IPS DF 6.9 (cell line): Measurements from ENCODE around the gene CREB3L1.
"Not testable (repeated sequence)": the region's sequence is repeated elsewhere in the genome, so short reads cannot be mapped to it uniquely, and the experiment has no call there.

ENCODE experiments used
- DNase-seq: peaks from one replicate; pipeline ENCODE4 v3.0.0-alpha.2; 2013; ENCODE audit warnings: low read depth, low spot score
- H3K27ac ChIP-seq: one replicate; pipeline ENCODE4 v1.5.1; 2013; ENCODE audit warnings: low read length, control low read depth
- H3K27me3 ChIP-seq: 2 replicates; pipeline ENCODE4 v1.6.1; 2013; ENCODE audit warnings: mild to moderate bottlenecking, low read length; ENCODE audit not compliant: control insufficient read depth, insufficient read depth
- H3K36me3 ChIP-seq: 2 replicates; pipeline ENCODE4 v1.6.1; 2013; ENCODE audit warnings: low read length; ENCODE audit not compliant: control insufficient read depth, insufficient read depth
- H3K4me1 ChIP-seq: 2 replicates; pipeline ENCODE4 v1.6.1; 2013; ENCODE audit warnings: low read length; ENCODE audit not compliant: control insufficient read depth, insufficient read depth
- H3K4me3 ChIP-seq: 2 replicates; pipeline ENCODE4 v1.5.1; 2013; ENCODE audit warnings: mild to moderate bottlenecking, low read length
- H3K9me3 ChIP-seq: 2 replicates; pipeline ENCODE4 v1.6.1; 2013; ENCODE audit warnings: low read length, inconsistent platforms; ENCODE audit not compliant: control insufficient read depth, insufficient read depth
- WGBS: extraction: QIAGEN DNeasy Blood & Tissue Kit; methylation state at CpG from one replicate; pipeline ENCODE4 v1.1.7; 2013; ENCODE audit warnings: mixed read lengths, missing lambda C conversion rate; ENCODE audit not compliant: insufficient read length, insufficient coverage; 5-methylcytosine and 5-hydroxymethylcytosine counted together

Gene CREB3L1

DNA sequence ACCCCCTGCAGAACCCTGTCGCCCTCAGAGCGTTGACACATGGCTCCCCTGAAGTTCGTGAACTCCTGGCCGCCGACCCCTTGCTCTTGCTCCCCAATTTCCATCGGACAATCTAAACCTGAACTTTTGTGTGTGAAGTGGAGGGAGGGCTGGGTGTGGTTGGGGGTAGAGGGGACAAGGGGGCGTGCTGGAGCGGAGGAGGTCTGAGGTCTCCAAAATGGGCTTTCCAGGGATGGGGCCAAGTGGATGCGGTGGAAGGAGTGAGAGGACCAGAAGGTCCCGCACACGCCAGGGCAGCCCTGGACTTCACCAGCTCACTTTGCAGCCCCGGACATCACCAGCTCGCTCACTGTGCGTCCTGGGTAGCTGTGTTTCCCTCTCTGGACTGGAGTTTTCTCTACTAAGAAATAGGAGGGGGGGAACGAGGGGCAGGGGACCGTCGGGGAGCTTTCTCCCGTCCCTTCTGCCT lies 18.6 kb downstream of the CREB3L1 start:
- no CpG with 5 or more reads among the region's 18 CpGs for WGBS
- no peak overlapping the region for H3K27ac ChIP-seq
- DNase-seq: no peak
- peaks cover 16% of the 10 kb centered on the region for H3K4me1 ChIP-seq
- no peaks in the 10 kb centered on the region for H3K27me3 ChIP-seq
- no peaks in the 10 kb centered on the region for H3K9me3 ChIP-seq
- peak overlapping the region; percentile 25; the same call in 1 of the 2 replicates for H3K4me3 ChIP-seq
- no peaks in the 10 kb centered on the region for H3K36me3 ChIP-seq

DNA sequence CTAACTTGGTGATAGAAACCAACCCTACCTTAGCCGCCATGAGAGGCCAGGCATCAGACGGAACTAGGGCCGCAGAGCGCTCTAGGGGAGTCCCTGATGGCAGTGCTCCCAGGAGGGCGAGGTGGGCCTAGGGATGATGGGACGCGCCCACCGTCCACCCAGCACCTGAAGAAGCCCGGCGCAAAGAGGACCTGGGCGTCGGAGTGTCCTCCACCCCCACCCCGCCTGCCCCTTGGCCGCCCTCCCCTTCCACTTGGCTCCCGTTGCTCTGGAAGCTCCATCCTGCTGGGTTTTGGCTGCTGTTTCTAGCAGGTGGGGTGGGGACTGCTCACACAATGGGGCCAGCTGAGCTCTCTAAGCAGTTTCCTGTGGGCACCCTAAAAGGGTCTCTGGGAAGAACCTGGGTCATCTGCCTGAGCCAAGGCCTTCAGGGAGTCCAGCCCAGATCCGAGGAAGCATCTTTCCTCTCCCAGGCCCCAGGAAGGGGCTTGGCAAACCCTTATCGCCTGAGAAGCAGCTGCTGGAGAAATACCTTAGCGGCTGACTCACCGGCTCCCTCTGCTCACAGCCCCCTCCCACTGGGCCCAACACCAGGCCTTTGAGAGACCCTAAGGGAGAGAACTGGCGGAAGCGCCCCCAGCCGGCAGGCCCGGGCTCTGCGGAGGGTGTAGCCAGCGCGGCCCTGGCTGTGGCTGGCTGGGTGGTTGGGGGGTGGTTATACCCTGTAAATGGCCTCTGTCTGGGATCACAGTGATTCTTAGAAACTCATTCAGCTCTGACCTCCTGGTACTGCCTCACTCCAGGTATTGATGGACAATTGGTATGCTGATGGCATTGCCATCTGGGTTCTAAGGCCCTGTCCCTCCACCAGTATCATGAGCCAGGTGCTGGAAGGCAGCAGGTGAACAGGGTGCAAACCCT lies 19.3 kb downstream of the CREB3L1 start:
- Histone ChIP-seq H3K4me1 (peaks cover 10% of the 10 kb centered on the region), H3K4me3 (no peak overlapping the region)
- DNase-seq: peak; percentile 90

GRCh38 chr11:46298699-46299433 lies 21.4 kb downstream of the CREB3L1 start:
- H3K27me3 ChIP-seq: no peaks in the 10 kb centered on the region
- no peaks in the 10 kb centered on the region for H3K36me3 ChIP-seq
- DNase-seq: no peak
- H3K4me1 ChIP-seq: peaks cover 10% of the 10 kb centered on the region
- no CpG with 5 or more reads among the region's 8 CpGs for WGBS
- no peak overlapping the region for H3K4me3 ChIP-seq
- H3K27ac ChIP-seq: no peak overlapping the region
- no peaks in the 10 kb centered on the region for H3K9me3 ChIP-seq

More for the DNA sequence above, 19.3 kb downstream of the CREB3L1 start:
- Histone ChIP-seq H3K27ac (no peak overlapping the region), H3K9me3 (no peaks in the 10 kb centered on the region), H3K27me3 (no peaks in the 10 kb centered on the region), H3K36me3 (no peaks in the 10 kb centered on the region)
- WGBS: no CpG with 5 or more reads among the region's 26 CpGs

GRCh38 chr11:46299451-46299961 lies 22.0 kb downstream of the CREB3L1 start:
- Histone ChIP-seq H3K36me3 (no peaks in the 10 kb centered on the region), H3K27ac (no peak overlapping the region), H3K27me3 (no peaks in the 10 kb centered on the region), H3K9me3 (no peaks in the 10 kb centered on the region), H3K4me1 (peaks cover 10% of the 10 kb centered on the region), H3K4me3 (no peak overlapping the region)
- WGBS: no CpG with 5 or more reads among the region's 5 CpGs
- no peak for DNase-seq

DNA sequence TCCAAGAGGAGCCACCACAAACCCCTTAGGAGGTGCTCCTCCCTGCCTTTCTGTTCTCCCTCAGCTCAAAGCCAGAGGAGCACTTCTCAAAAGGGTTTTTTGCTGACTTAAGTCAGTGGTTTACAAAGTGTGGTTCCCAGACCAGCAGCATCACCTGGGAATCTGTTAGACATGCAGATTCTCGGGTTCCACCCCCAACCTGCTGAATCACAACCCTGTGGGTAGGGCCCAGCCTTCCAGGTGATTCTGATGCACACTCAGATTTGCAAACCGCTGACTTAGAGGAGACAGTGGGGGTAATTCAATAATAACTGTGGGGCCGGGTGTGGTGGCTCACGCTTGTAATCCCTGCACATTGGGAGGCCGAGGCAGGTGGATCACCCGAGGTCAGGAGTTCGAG lies 22.8 kb downstream of the CREB3L1 start:
- no peak overlapping the region for H3K27ac ChIP-seq
- no peaks in the 10 kb centered on the region for H3K27me3 ChIP-seq
- H3K9me3 ChIP-seq: no peaks in the 10 kb centered on the region
- H3K36me3 ChIP-seq: no peaks in the 10 kb centered on the region
- DNase-seq: no peak
- whole genome bisulfite sequencing: no CpG with 5 or more reads among the region's 7 CpGs
- H3K4me3 ChIP-seq: no peak overlapping the region
- peaks cover 10% of the 10 kb centered on the region for H3K4me1 ChIP-seq

- Histone ChIP-seq H3K4me1 (peaks cover under 1% of the 10 kb centered on the region; the same call in 1 of the 2 replicates), H3K36me3 (no peaks in the 10 kb centered on the region), H3K27me3 (no peaks in the 10 kb centered on the region), H3K27ac (no peak overlapping the region), H3K4me3 (no peak overlapping the region), H3K9me3 (no peaks in the 10 kb centered on the region)
- no peak for DNase-seq
- no CpG with 5 or more reads among the region's 7 CpGs for whole genome bisulfite sequencing
These were observed 25.4 kb downstream of the CREB3L1 start for GRCh38 chr11:46302866-46303265.

- not testable (repeated sequence) for H3K27me3 ChIP-seq, DNase-seq, H3K9me3 ChIP-seq, H3K27ac ChIP-seq, H3K4me3 ChIP-seq, H3K4me1 ChIP-seq, H3K36me3 ChIP-seq
- no CpG with 5 or more reads among the region's 12 CpGs for WGBS
These were observed 26.6 kb downstream of the CREB3L1 start for GRCh38 chr11:46304036-46304435.

GRCh38 chr11:46304605-46305179 lies 27.2 kb downstream of the CREB3L1 start:
- no peaks in the 10 kb centered on the region for H3K9me3 ChIP-seq
- no peaks in the 10 kb centered on the region for H3K27me3 ChIP-seq
- peaks cover 1% of the 10 kb centered on the region; the same call in 1 of the 2 replicates for H3K4me1 ChIP-seq
- H3K4me3 ChIP-seq: no peak overlapping the region
- WGBS: no CpG with 5 or more reads among the region's 10 CpGs
- DNase-seq: no peak
- no peaks in the 10 kb centered on the region for H3K36me3 ChIP-seq
- H3K27ac ChIP-seq: no peak overlapping the region

DNA sequence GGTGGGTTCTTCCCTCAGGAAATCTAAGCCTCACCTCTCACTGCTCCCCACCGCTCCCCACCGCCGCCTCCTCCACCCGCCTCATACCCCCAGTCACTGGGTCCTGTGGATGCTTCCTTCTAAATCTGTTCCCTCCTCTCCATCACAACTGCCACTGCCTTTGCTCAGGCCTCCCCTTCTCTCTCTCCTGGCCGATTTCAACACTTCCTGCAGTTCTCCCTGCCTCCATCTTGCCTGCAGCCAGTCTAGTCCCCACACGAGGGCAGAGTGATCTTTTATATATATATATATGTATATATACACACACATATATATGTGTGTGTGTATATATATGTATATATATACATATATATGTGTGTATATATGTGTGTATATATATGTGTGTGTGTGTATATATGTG lies 27.8 kb downstream of the CREB3L1 start:
- no peak for DNase-seq
- no peaks in the 10 kb centered on the region for H3K27me3 ChIP-seq
- H3K9me3 ChIP-seq: no peaks in the 10 kb centered on the region
- H3K4me3 ChIP-seq: no peak overlapping the region
- H3K27ac ChIP-seq: no peak overlapping the region
- no peaks in the 10 kb centered on the region for H3K36me3 ChIP-seq
- WGBS: no CpG with 5 or more reads among the region's 6 CpGs
- H3K4me1 ChIP-seq: peaks cover 1% of the 10 kb centered on the region; the same call in 1 of the 2 replicates

DNA sequence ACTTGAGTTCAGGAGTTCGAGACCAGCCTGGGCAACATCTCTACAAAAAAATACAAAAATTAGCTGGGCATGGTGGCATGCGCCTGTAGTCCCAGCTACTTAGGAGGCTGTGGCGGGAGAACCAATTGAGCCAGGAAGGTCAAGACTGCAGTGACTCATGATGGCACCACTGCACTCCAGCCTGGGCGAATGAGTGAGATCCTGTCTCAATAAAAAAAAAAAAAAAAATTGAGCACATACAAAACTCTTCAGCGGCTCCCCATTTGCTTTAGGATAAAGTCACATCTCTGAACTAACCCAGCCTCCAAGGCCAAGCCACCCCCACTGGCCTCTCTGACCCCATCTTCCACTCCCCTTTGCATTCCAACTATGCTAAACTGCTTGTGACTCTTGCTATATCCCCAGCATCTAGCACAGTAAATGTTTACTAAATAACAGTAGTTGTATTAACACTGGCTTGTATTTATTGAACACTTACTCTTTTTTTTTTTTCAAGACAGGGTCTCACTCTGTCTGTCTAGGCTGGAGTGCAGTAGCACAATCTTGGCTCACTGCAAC lies 28.9 kb downstream of the CREB3L1 start:
- Histone ChIP-seq H3K9me3 (no peaks in the 10 kb centered on the region), H3K4me1 (peaks cover 1% of the 10 kb centered on the region; the same call in 1 of the 2 replicates), H3K36me3 (no peaks in the 10 kb centered on the region), H3K4me3 (no peak overlapping the region), H3K27me3 (no peaks in the 10 kb centered on the region), H3K27ac (no peak overlapping the region)
- no CpG with 5 or more reads among the region's 5 CpGs for WGBS
- no peak for DNase-seq
